ENCODE data around the gene KRTAP12-3. TPM values are rescaled to one million over a fixed set of nuclear protein-coding genes. Genes with fewer than 3 reads are reported as not detected.

Gene KRTAP12-3
- total RNA-seq, 2 donors from 2014 or later, result not detected

- H3K4me3 ChIP-seq, result no peak overlapping the region
- H3K27ac ChIP-seq, result no peak overlapping the region
- DNase-seq (ENCODE audit: low spot score), result peak; percentile 26
- TF ChIP-seq CTCF (IDR thresholded peaks at IDR 0.05), result no peak
- no peaks in the 10 kb centered on the region for H3K36me3 ChIP-seq
- no peaks in the 10 kb centered on the region for H3K27me3 ChIP-seq
- H3K4me1 ChIP-seq, result no peaks in the 10 kb centered on the region
- peaks cover 0 to 5% of the 10 kb centered on the region in 2 donors for H3K9me3 ChIP-seq
Observed at GRCh38 chr21:44677881-44678280, 20.1 kb downstream of the KRTAP12-3 start.

- Histone ChIP-seq H3K4me3 (no peak overlapping the region), H3K36me3 (no peaks in the 10 kb centered on the region), H3K9me3 (no peaks in the 10 kb centered on the region), H3K27me3 (no peaks in the 10 kb centered on the region), H3K27ac (no peak overlapping the region), H3K4me1 (no peaks in the 10 kb centered on the region)
- peak; percentile 23 for DNase-seq (ENCODE audit: low spot score)
- TF ChIP-seq CTCF (IDR thresholded peaks at IDR 0.05), result no peak
Observed at GRCh38 chr21:44681152-44681551, 23.4 kb downstream of the KRTAP12-3 start.

- Histone ChIP-seq H3K27ac (no peak within 1 kb of the TSS), H3K36me3 (no peaks in the 10 kb centered on the region), H3K4me1 (no peaks in the 10 kb centered on the region), H3K27me3 (no peaks in the 10 kb centered on the region), H3K4me3 (no peak within 1 kb of the TSS), H3K9me3 (no peaks in the 10 kb centered on the region)
- no peak for TF ChIP-seq CTCF (IDR thresholded peaks at IDR 0.05)
- peak; percentile 47 for DNase-seq (ENCODE audit: low spot score)
Observed at GRCh38 chr21:44681861-44682579, 24.3 kb downstream of the KRTAP12-3 start, which contains the start of gene KRTAP12-1. KRTAP12-1 (minus strand) TSS chr21:44682163; CDS start chr21:44682123, 40 bp downstream.

GRCh38 chr21:44682580-44683151, 24.9 kb downstream of the KRTAP12-3 start:
- Histone ChIP-seq H3K4me1 (no peaks in the 10 kb centered on the region), H3K27me3 (no peaks in the 10 kb centered on the region), H3K36me3 (no peaks in the 10 kb centered on the region), H3K27ac (no peak overlapping the region), H3K4me3 (no peak overlapping the region), H3K9me3 (no peaks in the 10 kb centered on the region)
- DNase-seq (ENCODE audit: low spot score), result peak; percentile 30
- TF ChIP-seq CTCF (IDR thresholded peaks at IDR 0.05), result no peak

GRCh38 chr21:44684077-44684476, 26.3 kb downstream of the KRTAP12-3 start:
- no peak for TF ChIP-seq CTCF (IDR thresholded peaks at IDR 0.05)
- H3K9me3 ChIP-seq, result no peaks in the 10 kb centered on the region
- H3K4me1 ChIP-seq, result no peaks in the 10 kb centered on the region
- H3K36me3 ChIP-seq, result no peaks in the 10 kb centered on the region
- no peak overlapping the region for H3K4me3 ChIP-seq
- no peak overlapping the region for H3K27ac ChIP-seq
- no peak for DNase-seq (ENCODE audit: low spot score)
- H3K27me3 ChIP-seq, result no peaks in the 10 kb centered on the region
